OCI-LY7 (cell line): ENCODE results near the gene ARHGEF39.

Experiments used
- CTCF ChIP-seq: fragments of 200-600 bp; sonication (generic); conservative IDR thresholded peaks from 2 replicates; pipeline ENCODE4 v1.5.1; 2014; ENCODE audit warnings: mild to moderate bottlenecking, antibody characterized with exemption, low read length, moderate library complexity, mixed read lengths
- EZH2phosphoT487 ChIP-seq: fragments of 200-600 bp; sonication (generic); IDR thresholded peaks from 2 replicates; pipeline ENCODE4 v1.6.1; 2018; ENCODE audit warnings: low read depth, borderline replicate concordance, mild to moderate bottlenecking, mixed run types, antibody characterized with exemption, low read length, moderate library complexity, mixed read lengths

GRCh38 chr9:35643046-35643445 lies 21.9 kb downstream of the ARHGEF39 start:
- TF ChIP-seq CTCF (no peak), EZH2phosphoT487 (no peak)
